DMS153 treated with DMSO at 0.1 percent for 48 hours (cell line): ENCODE measurements around the gene WDR86.

ENCODE experiments used
- DNase-seq: peaks from one replicate; lab custom pipeline; 2025; ENCODE audit not compliant: unreplicated experiment; lab: John Stamatoyannopoulos, UW

Gene WDR86

DNA sequence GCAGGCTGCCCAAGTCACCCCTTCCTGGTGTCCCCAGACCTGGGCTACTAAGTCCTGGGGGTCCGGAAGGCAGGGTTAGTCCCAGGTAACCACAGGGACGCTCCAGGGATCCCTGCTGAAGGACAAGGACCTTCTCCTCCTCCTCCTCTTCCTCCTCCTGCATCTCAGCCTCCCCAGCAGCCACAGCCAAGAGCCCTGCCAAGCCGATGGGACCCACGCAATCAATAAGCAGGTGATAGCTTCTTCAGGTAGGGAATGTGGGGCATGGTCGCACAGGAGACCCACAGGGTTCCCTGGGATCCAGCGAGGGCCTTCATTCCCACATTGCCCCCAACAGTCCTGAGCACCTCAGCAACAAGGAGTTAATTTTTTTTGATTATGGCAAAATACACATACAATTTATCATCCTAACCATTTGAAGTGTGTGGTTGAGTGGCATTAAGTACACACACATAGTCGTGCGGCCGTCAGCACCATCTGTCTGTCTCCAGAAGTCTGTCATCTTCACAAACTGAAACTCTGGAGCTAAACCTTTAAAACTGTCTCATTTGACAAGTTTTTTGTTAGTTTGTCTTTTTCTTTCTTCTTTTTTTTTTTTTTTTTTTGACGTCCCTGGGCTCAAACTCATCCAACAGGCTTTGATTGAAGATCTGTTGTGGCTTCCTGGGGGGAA, 18.0 kb upstream of the WDR86 start:
- DNase-seq = no peak

DNA sequence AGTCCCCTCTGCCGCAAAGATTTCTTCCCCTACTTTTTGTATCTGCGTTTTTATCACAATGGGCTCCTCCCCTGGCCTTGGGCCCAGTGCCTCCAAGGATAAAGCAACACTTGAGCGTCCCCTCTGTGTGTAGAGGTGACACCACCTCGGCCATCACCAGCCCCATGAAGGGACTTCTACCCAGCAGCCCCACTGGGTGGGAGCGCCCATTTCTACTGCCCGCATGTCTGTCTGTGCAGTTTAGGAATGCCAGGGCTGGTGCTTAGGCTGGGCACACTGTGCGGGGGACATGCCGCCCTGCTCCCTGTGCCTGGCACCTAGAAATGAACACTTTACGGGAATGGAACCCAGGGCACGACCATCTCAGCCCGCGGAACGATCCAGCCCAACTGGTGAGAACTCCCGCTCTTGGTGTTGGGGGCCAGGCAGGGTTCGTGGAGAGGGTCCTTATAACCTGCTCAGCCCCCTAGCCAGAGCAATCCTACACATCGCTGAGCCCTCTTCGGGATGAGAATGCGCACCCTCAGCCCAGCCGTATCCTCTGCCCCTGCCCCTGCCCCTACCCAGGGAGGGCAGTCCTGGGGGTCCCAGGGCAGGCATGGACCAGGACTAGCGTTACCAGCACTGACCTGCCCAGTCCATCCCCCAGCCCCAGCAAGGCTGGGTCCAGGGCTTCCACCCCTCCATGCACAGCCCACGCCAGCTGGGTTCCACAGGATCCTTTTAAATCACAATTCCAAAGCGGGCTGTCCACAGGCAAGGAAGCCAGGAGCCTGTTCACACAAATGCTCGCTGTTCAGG, 17.3 kb upstream of the WDR86 start:
- DNase-seq = no peak

DNA sequence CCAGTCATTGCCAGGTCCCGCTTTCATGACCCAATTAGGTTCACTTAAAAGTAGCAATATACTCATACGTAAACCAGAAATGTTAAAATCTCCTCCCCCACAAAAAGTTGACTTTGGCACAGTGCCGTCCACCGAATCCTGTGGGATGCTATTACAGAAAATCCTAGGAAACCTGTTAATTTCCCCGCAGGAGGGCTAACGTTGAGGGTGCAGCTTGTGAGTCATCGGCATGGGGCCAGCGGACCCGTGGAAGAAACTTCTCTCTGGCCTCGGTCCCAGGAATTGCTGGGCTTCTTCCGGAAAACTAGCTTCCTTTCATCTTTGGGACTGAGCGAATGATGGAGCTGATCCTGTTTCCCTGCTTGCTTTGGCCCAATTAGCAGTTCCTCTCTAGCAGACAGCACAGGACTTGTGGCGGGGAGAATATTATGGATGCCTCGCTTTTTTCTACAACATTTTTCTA, 16.6 kb upstream of the WDR86 start:
- no peak for DNase-seq

DNA sequence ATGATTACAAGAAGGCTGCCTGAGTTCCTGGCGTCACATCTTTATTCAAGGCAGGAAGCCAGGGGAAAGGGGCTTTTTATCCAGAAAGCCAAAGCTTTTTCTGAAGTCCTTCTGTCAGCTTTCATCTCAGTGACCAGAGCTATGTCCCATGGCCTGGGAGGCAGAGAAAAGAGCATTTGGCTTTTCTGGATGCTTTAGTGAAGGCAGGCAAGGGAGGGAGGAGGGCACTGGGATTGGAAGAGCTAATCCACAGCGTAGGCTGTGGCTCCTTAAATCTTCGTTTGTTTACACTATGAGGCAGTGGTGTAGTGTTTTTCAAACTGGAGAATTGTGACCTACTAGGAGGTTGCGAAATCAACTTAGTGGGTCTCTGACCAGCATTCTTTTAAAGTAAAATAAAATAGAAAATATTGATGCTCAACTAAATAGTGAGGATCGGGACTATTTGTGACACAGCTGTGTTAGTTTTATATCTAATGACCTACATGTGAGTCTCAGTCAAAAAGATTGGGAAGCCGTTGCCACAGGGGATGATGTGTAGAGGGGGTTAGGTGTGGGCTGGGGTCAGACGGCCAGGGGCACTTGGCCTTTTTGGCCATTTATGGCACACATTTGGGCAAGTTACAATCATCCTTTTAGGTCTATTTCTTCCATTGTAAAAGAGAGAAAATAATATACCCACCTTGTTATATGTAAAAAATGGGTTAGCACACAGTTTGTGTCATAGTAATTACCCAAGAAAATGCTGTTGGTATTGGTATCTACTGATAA, 16.0 kb upstream of the WDR86 start:
- no peak for DNase-seq

DNA sequence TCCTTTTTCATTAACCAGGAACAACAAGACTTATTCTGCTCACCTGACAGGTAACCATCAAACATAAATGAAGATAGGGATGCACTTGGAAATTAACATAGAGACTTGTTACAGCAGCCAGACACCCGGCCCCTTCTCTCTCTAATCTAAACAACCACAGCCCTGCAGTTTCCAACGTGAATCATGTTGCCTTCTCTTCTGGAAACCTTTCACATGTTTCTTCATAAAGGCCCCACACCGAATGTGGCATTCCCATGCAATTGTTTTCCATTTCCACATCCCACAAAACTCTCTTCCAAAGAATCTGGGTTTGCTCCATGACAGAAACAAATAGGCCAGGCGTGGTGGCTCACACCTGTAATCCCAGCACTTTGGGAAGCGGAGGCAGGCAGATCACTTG, 15.0 kb upstream of the WDR86 start:
- no peak for DNase-seq

DNA sequence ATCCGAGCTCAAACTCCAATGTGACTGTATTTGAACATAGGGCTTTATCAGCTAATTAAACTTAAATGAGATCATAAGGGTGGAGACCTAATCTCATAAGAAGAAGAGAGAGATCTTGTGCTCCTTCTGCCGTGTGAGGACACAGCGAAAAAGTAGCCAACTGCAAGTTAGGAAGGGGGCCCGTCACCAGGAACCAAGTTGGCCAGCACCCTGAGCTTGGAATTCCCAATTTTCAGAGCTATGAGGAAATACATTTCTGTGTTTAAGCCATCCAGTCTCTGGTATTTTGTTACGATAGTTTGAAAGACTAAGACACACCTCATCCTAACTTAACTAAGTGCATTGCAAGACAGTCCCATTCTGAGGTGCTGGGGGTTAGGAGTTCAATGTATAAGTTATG, 14.1 kb upstream of the WDR86 start:
- DNase-seq = no peak

DNA sequence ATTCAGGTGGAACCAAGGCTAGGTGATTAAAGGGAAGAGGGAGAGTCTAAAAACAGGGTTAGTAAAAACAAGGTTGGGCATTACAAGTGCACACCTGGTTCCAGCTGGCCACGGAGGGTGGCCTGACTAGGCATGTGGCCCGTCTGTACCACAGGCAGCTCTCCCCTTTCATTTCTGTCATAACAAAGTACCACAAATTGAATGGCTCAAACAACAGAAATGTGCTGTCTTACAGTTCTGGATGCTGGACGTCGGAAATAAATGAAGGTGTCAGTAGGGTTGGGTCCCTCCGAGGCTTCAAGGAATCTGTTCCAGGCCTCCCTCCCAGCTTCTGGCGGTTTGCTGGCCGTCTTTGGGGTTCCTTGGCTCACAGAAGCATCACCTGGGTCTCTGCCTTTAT, 13.4 kb upstream of the WDR86 start:
- no peak for DNase-seq

DNA sequence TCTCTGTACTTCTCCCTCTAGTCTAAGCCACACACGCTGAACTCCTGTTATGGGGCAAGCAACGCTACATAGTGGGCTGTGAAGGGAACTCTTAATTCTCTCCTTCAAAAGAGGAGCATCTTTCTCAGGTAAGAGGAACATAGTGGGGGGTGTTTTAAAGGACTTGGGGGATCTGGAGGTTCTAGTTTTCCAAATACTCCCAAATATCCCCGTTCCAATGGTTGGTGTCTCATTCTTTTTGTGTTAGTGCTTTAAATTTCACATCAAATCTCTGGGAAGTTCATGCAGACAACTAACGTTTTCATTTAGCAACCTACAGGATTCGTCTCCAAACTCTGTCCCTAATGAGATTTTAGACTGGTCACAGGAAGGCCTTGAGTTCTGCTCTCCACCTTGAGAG, 12.4 kb upstream of the WDR86 start:
- no peak for DNase-seq

DNA sequence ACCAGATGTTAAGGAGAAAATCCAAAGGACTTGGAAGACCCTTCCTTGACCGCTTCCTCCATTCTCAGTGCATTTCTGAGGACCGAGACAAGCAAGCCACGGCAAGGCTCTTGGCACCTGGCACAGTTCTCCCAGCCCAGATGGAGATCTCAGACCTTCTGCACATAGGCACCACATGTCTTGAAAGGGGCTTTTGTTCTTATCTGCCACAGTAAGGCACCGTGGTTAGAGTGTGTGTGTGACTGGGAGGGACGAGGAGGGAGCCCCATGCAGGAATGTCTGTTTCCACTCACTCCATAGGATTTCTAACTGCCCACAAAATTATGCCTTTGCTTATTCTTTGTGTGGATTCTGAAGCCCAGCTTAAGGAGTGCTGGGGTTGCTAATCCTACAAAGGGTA, 10.3 kb upstream of the WDR86 start:
- no peak for DNase-seq

DNA sequence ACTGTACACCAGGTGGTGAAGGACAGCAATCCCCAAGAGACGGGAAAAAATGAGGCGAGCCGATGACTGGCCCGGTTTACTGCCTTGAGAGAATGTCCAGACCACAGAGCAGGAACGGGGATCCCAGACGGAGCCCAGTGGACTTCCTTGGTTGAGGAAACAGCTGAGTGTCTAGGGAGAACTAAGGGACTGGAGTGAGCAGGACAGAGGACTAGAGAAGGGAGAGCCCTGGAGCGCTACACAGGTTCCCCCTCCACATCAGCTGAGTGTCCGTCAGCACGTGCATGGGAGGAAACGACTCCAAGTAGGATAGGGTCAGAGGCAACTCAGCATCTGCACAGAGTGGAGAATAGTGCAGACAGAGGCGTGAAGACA, 7.1 kb upstream of the WDR86 start:
- DNase-seq = no peak

DNA sequence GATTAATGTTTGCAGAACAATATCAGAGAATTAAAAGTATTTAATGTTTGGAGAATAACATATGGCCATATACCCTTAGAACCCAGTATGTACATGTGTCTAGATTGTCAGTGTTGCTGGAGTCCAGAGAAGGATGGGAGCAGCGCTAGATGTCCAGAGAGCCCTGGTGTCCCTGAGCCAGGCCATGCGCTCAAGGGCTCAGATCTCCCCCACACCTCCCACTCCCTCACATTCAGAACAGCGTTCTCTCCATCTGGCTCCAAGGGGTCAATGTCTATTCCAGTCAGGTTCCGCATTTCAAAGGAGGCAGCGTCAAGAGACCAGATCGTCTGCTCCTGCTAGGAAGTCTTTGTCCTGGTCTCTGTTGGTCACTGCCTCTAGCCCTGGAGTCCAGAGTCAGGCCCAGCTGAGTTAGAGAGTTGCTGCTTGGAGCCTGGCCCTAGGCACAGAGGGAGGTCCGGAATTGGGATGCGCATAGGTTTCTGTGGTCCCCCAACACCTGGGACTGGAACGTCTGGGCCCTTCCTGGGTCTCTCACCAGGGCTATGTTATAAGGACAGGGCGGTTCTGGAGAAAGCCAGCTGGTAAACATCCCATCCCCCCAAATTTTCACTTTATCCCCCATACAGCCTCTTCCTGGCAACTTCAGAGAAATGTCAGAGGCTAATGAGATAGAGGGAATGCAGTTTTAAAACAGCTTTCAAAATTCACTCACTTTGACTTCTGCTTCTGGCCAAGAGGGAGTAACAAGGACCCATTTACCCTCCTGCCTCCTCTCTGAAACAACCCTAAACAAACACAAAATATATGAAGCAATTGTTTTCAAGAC, 6.5 kb upstream of the WDR86 start:
- no peak for DNase-seq

DNA sequence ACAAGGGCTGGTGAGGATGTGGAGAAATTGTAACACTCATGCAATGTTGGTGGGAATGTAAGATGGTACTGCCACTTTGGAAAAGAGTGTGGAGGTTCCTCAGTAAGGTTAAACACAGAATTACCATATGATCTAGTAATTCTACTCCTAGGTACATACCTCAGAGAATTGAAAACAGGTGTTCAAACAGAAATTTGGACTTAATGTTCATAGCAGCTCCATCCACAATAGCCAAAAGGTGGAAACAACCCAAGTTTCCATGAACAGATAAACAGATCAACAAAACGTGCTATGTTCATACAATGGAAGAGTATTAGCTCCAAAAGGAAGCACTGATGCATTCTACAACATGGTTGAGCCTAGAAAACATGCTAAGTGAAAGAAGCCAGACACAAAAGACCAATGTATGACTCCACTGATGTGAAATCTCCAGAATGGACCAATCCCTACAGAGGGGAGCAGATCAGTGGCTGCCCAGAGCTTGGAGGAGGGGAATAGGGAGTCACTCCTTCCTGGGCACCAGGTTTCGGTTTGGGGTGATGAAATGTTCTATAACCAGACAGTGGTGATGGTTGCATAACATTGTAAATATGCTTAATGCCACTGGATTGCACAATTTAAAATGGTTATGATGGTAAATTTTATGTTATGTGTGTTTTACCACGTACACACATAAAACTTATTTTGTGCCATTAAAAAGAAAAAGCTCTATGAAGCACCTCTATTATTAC, 5.7 kb upstream of the WDR86 start:
- DNase-seq = no peak

DNA sequence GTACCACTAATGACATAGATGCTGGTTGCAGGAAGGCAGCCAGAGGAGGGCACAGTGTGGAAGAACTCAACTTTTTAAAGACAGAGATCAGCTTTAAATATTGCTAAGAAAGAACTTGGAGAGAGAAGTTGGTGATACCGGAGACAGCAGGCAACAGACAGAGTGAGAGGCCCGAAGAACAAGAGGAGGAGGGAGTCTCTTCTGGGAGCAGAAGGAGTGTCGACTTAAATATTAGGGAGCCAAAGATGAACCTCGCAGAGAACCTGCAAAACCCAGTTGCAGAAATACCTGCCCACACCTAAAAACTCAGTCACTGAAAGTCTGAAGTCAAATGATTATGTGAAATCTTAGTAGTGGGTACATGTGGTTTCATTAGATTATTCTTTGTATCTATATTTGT, 3.4 kb upstream of the WDR86 start:
- DNase-seq = no peak

DNA sequence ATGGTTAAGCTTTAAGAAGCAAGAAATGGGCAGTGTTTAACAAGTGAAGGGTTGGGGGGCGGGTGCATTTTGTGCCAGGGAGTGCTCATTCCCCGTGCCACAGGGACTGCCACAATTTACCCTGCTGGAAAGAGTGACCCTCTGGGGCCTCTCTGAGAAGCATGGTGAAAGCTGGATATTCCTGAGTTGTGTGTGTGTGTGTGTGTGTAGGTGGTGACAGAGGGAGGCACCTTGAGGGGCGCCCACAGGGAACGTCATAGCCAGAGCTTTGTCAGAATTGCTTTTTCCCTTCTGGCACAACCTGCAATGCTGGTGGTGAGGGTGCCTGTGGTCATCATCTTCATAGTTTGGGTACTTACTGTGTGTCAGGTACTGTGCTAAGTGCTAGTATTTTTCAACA, 2.5 kb upstream of the WDR86 start:
- DNase-seq = no peak

DNA sequence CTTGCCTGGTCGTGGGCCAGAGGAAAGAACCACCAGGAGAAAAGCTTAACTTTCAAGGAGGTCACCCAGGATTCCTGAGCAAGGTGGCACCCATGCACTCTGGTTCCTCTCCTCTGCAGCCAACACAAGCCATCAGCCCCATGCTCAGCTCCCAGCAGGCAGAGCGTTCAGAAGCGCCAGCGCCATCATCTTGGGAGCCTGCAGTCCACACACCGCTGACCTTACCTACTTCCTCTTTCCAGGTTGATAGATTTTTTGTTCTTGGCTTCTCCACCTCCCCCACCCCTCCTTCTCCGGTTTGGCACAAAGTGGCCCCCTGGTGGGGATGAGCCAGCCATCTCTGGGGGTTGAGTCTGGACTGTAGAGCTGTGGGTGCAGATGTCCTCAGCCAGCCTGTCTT, 1.7 kb upstream of the WDR86 start:
- DNase-seq = no peak

DNA sequence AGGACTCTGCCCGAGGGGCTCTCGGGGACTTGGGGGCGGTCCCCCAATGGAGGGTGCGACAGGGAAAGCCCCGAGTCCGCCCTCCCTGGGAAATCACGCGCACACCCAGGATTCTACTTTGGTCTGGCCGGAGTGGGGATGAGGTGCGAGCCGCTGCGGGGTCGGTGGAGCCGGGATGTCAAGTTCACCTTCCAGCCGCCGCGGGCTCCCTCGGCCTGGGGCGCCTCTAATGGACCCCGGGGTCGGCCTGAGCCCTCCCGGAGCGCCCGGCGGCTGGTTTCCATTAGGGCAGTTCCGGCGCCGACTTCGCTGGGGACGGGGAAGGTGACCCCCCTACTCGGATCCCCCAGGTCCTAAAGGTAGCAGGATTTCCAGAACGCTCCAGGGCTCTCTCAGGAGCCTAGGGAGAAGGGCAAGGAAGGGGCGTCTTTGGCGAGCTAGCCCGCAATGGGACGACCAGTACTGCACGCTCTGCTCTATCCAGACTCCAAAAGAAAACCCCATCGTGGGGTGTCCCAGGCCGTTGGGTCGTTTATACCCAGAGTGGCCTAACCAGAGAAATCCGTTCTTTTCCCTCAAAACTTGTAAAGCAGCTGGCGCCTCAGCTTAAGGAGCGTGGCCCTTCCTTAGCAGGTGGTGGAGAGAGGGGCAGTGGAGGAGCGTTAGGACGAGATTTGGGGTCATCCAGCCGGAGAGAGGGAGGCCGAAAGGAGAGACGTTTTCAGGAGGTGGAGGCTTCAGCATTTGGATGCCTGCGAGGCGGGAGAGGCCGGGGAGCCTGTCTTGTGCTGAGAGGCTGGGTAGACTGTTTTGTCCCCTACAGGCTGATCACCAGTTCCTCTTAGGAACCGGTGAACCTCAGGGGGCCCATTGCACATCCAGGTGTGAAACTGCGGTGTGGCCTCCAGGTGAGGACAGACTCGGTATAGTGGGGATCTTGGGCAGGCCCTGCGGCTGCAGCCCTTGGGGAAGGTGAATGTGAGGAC, 860 bp upstream of the WDR86 start:
- no peak for DNase-seq

DNA sequence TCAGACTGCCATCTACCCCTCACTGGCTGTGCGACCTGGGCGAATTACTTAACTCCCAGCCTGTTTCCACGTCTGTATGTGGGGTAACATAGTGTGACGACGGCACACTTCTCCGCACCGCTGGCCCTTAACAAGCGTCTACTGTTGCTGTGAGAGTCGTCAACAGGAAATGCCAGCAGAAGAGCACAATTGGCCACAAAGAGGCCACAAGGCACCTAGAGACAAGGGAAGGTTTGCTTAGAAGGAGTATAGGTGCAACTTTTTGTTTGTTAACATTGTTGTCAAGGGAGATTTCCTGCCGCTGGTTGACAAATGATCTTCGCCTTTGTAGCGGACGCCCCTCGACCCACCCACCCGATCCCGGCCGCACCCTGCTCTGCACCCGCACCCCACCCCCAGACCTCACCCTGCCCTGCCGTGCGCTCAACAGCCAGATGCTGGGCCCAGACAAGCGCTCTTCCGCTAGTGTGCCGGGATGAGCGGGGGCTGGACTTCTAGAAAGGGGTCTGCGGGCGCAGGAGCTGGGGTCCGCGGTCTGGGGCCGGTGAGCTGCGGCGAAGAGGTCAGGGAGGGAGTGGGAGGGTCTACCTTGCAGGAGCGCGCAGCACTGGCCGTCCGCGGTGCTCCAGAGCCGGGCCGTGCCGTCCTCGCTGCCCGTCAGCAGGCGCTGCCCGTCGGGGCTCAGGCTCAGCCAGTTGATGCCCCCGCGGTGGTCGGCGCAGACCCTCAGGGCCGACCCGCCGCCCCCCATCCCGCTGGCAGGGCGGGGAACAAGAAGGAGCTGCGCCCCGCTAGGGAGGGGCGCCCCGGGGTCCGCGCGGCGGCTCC, 785 bp downstream of the WDR86 start:
- DNase-seq = no peak

DNA sequence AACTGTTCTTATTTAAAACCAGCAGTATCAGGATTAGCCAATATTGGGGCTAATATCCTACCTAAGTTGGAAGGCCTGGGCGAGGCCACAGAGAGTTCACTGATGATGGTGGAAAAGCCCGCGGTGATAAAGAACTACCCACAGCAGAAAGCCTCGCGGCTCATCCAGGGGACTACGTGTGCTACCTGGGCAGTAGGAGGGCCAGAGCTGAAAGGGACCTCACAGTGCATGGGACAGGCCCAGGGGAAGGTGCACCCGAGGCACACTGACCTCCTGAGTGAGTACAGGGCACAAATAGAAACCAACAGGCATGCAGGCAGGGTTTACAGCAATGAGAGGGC, 1.4 kb downstream of the WDR86 start:
- no peak for DNase-seq
